Nephron progenitor cell (in vitro differentiated cells): ENCODE measurements around the gene SCAF8.
A peak's percentile ranks its signal among the peaks of the same experiment; 100 is the strongest.

Source experiments
- DNase-seq: peaks from one replicate; pipeline ENCODE4 v3.0.0; 2021
- H3K27ac Mint-ChIP-seq: 2 replicates; pipeline ENCODE4 v1.8.0; 2021; ENCODE audit warnings: mild to moderate bottlenecking, moderate library complexity, mixed read lengths
- H3K27me3 Mint-ChIP-seq: 2 replicates; pipeline ENCODE4 v1.8.0; 2021; ENCODE audit warnings: mild to moderate bottlenecking, low read depth, mixed read lengths; ENCODE audit not compliant: poor library complexity
- H3K36me3 Mint-ChIP-seq: 2 replicates; pipeline ENCODE4 v1.8.0; 2021; ENCODE audit warnings: low read depth, mixed read lengths
- H3K4me1 Mint-ChIP-seq: 2 replicates; pipeline ENCODE4 v1.8.0; 2021; ENCODE audit warnings: mixed read lengths
- H3K4me3 Mint-ChIP-seq: 2 replicates; pipeline ENCODE4 v1.8.0; 2021; ENCODE audit warnings: mild to moderate bottlenecking, moderate library complexity, mixed read lengths
- H3K9me3 Mint-ChIP-seq: 2 replicates; pipeline ENCODE4 v1.8.0; 2021; ENCODE audit warnings: mild to moderate bottlenecking, moderate library complexity, mixed read lengths
- TF ChIP-seq, protein P1 (sequence below): fragments of 200-600 bp; sonication (generic); IDR thresholded peaks from 2 replicates; pipeline ENCODE4 v1.5.0; 2021; ENCODE audit warnings: antibody characterized with exemption

The SCAF8 gene, protein sequence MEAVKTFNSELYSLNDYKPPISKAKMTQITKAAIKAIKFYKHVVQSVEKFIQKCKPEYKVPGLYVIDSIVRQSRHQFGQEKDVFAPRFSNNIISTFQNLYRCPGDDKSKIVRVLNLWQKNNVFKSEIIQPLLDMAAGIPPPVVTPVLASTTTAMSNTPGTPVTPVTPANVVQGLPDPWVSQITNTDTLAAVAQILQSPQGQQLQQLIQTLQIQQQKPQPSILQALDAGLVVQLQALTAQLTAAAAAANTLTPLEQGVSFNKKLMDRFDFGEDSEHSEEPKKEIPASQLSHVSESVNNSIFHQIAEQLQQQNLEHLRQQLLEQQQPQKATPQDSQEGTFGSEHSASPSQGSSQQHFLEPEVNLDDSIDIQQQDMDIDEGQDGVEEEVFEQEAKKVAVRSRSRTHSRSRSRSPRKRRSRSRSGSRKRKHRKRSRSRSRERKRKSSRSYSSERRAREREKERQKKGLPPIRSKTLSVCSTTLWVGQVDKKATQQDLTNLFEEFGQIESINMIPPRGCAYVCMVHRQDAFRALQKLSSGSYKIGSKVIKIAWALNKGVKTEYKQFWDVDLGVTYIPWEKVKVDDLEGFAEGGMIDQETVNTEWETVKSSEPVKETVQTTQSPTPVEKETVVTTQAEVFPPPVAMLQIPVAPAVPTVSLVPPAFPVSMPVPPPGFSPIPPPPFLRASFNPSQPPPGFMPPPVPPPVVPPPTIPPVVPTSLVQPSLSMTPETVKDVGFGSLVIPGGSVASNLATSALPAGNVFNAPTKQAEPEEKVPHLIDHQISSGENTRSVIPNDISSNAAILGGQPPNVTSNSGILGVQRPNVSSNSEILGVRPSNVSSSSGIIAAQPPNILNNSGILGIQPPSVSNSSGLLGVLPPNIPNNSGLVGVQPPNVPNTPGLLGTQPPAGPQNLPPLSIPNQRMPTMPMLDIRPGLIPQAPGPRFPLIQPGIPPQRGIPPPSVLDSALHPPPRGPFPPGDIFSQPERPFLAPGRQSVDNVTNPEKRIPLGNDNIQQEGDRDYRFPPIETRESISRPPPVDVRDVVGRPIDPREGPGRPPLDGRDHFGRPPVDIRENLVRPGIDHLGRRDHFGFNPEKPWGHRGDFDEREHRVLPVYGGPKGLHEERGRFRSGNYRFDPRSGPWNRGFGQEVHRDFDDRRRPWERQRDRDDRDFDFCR (N-terminal part only)

DNA sequence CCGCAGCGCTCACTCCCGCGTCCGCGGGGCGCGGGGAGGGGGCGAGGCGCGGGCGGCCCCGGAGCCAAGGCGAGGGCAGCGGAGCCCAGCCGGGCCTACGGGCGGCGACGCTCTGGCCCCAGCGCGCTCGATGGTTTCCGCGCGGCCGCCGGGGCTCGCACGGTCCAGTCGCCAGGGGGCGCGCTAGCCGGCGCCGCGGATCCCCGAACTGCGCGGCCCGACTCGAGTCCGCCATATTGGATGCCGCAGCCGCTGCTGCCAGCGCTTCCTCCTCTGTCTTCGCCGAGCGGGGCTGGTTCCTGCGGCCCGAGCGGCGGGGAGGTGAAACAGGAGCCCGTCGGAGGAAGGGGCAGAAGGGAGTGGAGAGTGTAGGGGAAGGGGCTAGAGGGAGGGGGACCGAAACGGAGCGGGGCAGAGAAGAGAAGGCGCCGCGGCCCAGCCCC lies at the start of gene SCAF8:
Gene SCAF8, plus strand, starts transcription at position 234 of the 443 bp plus-strand sequence. CDS start 485 bp downstream, outside the sequence.
- Mint-ChIP-seq H3K27ac (peak within 1 kb of the TSS; percentile 96), H3K4me1 (peaks cover 48% of the 10 kb centered on the region), H3K36me3 (peaks cover 14% of the 10 kb centered on the region), H3K9me3 (no peaks in the 10 kb centered on the region), H3K27me3 (peaks cover 3% of the 10 kb centered on the region), H3K4me3 (peak within 1 kb of the TSS; percentile 90)
- DNase-seq = peak; percentile 90
- TF ChIP-seq, protein P1, sequence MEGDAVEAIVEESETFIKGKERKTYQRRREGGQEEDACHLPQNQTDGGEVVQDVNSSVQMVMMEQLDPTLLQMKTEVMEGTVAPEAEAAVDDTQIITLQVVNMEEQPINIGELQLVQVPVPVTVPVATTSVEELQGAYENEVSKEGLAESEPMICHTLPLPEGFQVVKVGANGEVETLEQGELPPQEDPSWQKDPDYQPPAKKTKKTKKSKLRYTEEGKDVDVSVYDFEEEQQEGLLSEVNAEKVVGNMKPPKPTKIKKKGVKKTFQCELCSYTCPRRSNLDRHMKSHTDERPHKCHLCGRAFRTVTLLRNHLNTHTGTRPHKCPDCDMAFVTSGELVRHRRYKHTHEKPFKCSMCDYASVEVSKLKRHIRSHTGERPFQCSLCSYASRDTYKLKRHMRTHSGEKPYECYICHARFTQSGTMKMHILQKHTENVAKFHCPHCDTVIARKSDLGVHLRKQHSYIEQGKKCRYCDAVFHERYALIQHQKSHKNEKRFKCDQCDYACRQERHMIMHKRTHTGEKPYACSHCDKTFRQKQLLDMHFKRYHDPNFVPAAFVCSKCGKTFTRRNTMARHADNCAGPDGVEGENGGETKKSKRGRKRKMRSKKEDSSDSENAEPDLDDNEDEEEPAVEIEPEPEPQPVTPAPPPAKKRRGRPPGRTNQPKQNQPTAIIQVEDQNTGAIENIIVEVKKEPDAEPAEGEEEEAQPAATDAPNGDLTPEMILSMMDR = peak; percentile 59

DNA sequence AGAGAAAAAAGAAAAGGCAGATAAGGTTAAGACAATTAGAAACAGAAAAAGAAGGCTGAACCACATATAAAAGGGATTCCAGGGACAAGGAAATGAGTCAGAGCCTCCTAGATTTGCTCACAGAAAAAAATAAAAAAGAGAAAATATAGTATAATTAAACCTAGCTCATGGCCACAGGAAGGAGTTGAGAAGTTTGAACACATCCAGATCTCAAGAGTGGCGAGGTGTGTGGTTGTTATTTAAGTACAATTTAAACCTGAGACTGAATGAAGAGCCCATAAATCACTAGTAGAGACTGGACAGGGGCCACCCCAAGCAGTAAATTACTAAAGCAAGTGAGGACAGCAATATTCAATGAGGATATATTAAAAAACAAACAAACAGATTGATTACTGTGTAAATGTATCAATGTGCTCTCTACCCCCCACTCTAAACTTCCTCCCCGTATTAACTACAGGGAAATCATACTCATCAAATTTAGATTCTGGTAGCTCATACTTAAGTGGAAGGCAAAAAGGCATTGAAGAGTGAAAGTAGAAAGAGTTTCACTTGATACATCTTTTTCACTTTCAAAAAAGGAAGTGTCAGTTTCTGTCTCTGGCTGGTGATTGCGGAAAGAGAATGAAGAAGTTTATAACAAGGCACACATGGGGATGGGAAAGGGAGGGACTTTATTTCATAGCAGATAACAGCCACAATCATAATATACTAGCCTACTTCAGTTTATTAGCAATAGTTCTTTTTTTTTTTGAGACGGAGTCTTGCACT lies 49.3 kb upstream of the SCAF8 start:
- H3K27me3 Mint-ChIP-seq = no peaks in the 10 kb centered on the region
- no peak overlapping the region for H3K27ac Mint-ChIP-seq
- TF ChIP-seq, protein P1 = no peak
- peaks cover 13% of the 10 kb centered on the region for H3K4me1 Mint-ChIP-seq
- H3K9me3 Mint-ChIP-seq = peaks cover 20% of the 10 kb centered on the region
- no peaks in the 10 kb centered on the region for H3K36me3 Mint-ChIP-seq
- DNase-seq = no peak
- H3K4me3 Mint-ChIP-seq = no peak overlapping the region

DNA sequence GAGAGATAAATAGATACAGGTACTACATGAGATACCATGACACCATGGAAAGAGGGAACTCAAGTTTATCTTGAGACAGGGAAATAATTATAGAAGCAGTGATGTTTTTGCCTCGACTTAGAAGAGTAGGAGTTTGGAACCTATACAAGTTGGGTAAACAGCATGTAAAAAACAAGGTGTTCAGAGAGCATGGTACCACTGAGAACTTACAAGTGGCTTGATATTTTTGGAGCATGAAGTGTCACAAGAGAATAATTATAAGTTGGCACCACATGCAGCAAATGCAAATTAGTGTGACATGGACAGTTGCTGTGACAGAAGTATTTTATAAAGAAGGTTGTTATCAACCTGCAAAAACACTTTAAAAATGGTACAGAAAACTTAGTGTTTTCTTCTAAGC lies 47.1 kb upstream of the SCAF8 start:
- H3K27ac Mint-ChIP-seq = no peak overlapping the region
- TF ChIP-seq, protein P1 = no peak
- H3K36me3 Mint-ChIP-seq = no peaks in the 10 kb centered on the region
- no peaks in the 10 kb centered on the region for H3K27me3 Mint-ChIP-seq
- no peak overlapping the region for H3K4me3 Mint-ChIP-seq
- peaks cover 22% of the 10 kb centered on the region for H3K9me3 Mint-ChIP-seq
- DNase-seq = no peak
- H3K4me1 Mint-ChIP-seq = peaks cover 13% of the 10 kb centered on the region

DNA sequence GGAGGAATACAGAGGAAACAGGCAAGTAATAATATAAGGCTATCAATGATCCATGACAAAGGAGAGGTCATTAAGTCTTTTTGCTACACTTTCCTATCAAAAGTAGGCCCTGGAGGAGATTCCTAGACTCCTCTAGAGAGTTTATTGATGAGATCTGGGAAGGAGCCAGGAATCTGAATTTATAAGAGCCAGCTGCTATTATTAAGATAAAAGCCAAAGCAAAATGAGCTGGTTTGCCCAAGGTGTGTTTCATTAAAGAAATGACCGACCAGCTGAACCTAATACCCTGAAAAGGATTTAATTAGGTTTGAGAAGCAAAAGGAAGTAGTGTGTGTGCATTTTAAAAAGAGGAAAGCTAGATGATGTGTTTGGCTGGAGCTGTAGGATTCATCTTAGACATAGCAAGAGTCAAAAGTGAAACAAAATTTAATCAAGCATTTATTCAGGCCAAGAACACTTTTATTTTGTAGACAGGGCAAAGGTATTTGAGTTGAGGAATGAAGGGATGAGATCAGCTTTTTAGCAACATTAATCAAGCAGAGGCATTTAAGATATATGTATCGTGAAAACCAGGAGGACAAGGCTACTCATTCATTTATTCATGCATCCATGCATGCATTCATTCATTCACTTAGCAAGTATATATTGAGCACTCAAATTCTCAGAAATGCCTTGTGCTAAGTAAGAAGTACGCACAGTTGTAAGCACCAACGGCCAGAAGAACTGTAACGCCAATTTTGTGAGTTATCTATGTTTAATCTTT lies 43.5 kb upstream of the SCAF8 start:
- Mint-ChIP-seq H3K36me3 (no peaks in the 10 kb centered on the region), H3K4me3 (no peak overlapping the region), H3K27ac (no peak overlapping the region), H3K9me3 (peaks cover 22% of the 10 kb centered on the region), H3K27me3 (no peaks in the 10 kb centered on the region), H3K4me1 (no peaks in the 10 kb centered on the region)
- TF ChIP-seq, protein P1 = no peak
- no peak for DNase-seq

DNA sequence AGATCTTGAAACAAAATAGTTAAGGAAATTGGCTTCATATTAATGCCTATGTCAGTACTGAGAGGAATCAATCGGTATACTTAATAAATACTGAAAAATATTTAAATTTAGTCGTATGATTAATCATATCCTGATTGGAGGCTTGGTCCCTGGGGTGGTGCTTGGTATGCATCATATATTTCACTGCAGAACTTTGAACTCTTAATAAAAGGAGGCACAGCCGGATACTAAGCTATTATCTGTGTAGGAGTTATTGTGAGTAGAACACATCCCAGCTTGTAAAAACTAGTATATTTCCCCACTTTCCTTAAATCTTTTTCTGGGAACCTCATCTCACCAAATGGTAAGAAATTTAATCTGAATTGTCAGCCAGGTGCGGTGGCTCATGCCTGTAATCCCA lies 42.4 kb upstream of the SCAF8 start:
- H3K4me3 Mint-ChIP-seq = no peak overlapping the region
- no peak overlapping the region for H3K27ac Mint-ChIP-seq
- peaks cover 7% of the 10 kb centered on the region for H3K4me1 Mint-ChIP-seq
- H3K36me3 Mint-ChIP-seq = no peaks in the 10 kb centered on the region
- TF ChIP-seq, protein P1 = no peak
- H3K27me3 Mint-ChIP-seq = no peaks in the 10 kb centered on the region
- DNase-seq = no peak
- H3K9me3 Mint-ChIP-seq = peaks cover 16% of the 10 kb centered on the region
